B cell (primary cell): Measurements from ENCODE around the gene BRMS1L.

Experiments used
- CTCF ChIP-seq: fragments of 200-600 bp; IDR thresholded peaks from one replicate; pipeline ENCODE4 v1.8.0; 2022; ENCODE audit warnings: antibody characterized with exemption, mild to moderate bottlenecking
- EZH2 ChIP-seq: IDR thresholded peaks from 2 replicates; pipeline ENCODE4 v1.6.1; 2012; ENCODE audit warnings: borderline replicate concordance, low read depth, mild to moderate bottlenecking, moderate library complexity, low read length; ENCODE audit not compliant: insufficient read depth, poor library complexity, severe bottlenecking

GRCh38 chr14:35783699-35784098 is 42.4 kb upstream of the BRMS1L start:
- no peak for TF ChIP-seq CTCF
- TF ChIP-seq EZH2: no peak
